Natural killer cell (primary cell): Measurements from ENCODE around the gene GABBR2. TPM values are rescaled to one million over a fixed set of nuclear protein-coding genes. Genes with fewer than 3 reads are reported as not detected.

ENCODE experiments used
- ATAC-seq, 3 donors: fragments of 150-1000 bp in 2 of 3; fragments of 200-7000 bp in 1 of 3; cut with Tn5 transposase; 1 replicate in 1 of 3; 2 replicates in 2 of 3; pipeline ENCODE4 v1.10.0; 2021; ENCODE audit warnings: mild to moderate bottlenecking in 2 of 3, moderate library complexity in 2 of 3
- DNase-seq, 2 donors: peaks; one replicate each; pipeline versions ENCODE4 v3.0.0 to v3.0.0-alpha.2; 2013 to 2021; ENCODE audit warnings: mixed read lengths in 1 of 2
- H3K27ac ChIP-seq: one replicate; pipeline ENCODE4 v1.5.1; 2013; ENCODE audit warnings: mild to moderate bottlenecking, low read length
- H3K27me3 ChIP-seq: one replicate; pipeline ENCODE4 v1.6.1; 2013; ENCODE audit warnings: low read length; ENCODE audit not compliant: control insufficient read depth, insufficient read depth
- H3K36me3 ChIP-seq: one replicate; pipeline ENCODE4 v1.6.1; 2013; ENCODE audit warnings: low read length; ENCODE audit not compliant: control insufficient read depth, insufficient read depth
- H3K4me1 ChIP-seq: one replicate; pipeline ENCODE4 v1.6.1; 2013; ENCODE audit warnings: low read length; ENCODE audit not compliant: control insufficient read depth, insufficient read depth
- H3K4me3 ChIP-seq: one replicate; pipeline ENCODE4 v1.5.1; 2013; ENCODE audit warnings: low read length
- H3K9me3 ChIP-seq: one replicate; pipeline ENCODE4 v1.6.1; 2013; ENCODE audit warnings: low read length; ENCODE audit not compliant: control insufficient read depth, insufficient read depth
- H3K27ac Mint-ChIP-seq, 2 donors: one replicate each; pipeline ENCODE4 v1.8.0; 2022; ENCODE audit warnings: mild to moderate bottlenecking in 2 of 2, mixed read lengths in 2 of 2, moderate library complexity in 1 of 2
- H3K27me3 Mint-ChIP-seq, 2 donors: one replicate each; pipeline ENCODE4 v1.8.0; 2022; ENCODE audit warnings: low read depth in 2 of 2, mixed read lengths in 2 of 2
- H3K36me3 Mint-ChIP-seq: one replicate; pipeline ENCODE4 v1.8.0; 2022; ENCODE audit warnings: mixed read lengths
- H3K4me1 Mint-ChIP-seq, 2 donors: one replicate each; pipeline ENCODE4 v1.8.0; 2022; ENCODE audit warnings: mixed read lengths in 2 of 2
- H3K4me3 Mint-ChIP-seq: one replicate; pipeline ENCODE4 v1.8.0; 2022; ENCODE audit warnings: mild to moderate bottlenecking, moderate library complexity, mixed read lengths
- H3K9me3 Mint-ChIP-seq, 2 donors: one replicate each; pipeline ENCODE4 v1.8.0; 2022; ENCODE audit warnings: mixed read lengths in 2 of 2
- CTCF ChIP-seq: fragments of 200-600 bp; IDR thresholded peaks from one replicate; pipeline ENCODE4 v1.8.0; 2022; ENCODE audit warnings: antibody characterized with exemption
- WGBS: methylation state at CpG from one replicate; pipeline ENCODE4 v1.1.7; 2013; ENCODE audit warnings: missing lambda C conversion rate; ENCODE audit not compliant: insufficient coverage; 5-methylcytosine and 5-hydroxymethylcytosine counted together
- intact Hi-C: fragments of 100-400 bp; cut with micrococcal nuclease; formaldehyde crosslinking; loops from one replicate; pipeline ENCODE4 v1.14.2; 2022
- total RNA-seq, 4 donors: library from RNA; stranded (reverse); fragments of 120-200 nt in 1 of 4; gene quantifications; one replicate each; pipeline versions ENCODE4 v1.2.3 to v1.2.4, GENCODE V29; 2013 to 2022

Gene GABBR2
- total RNA-seq, 3 donors from 2014 or later (not counting 1 experiment from before 2014, with no cell fraction given) = not detected

GRCh38 chr9:98500337-98500919 lies 208.3 kb downstream of the GABBR2 start:
- no peak overlapping the region for H3K4me3 ChIP-seq
- no peak overlapping the region for H3K27ac ChIP-seq
- H3K36me3 Mint-ChIP-seq = no peaks in the 10 kb centered on the region
- no peaks in the 10 kb centered on the region for H3K4me1 Mint-ChIP-seq
- DNase-seq (no peak), ATAC-seq (no peak)
- H3K27me3 ChIP-seq = no peaks in the 10 kb centered on the region
- H3K9me3 Mint-ChIP-seq = no peaks in the 10 kb centered on the region
- no peak for TF ChIP-seq CTCF
- 83% methylated on average over 7 of the region's 7 CpGs for WGBS
- intact Hi-C loops = no loop called here
- H3K4me1 ChIP-seq = no peaks in the 10 kb centered on the region
- no peak overlapping the region for H3K27ac Mint-ChIP-seq
- H3K4me3 Mint-ChIP-seq = no peak overlapping the region
- no peaks in the 10 kb centered on the region for H3K36me3 ChIP-seq
- H3K27me3 Mint-ChIP-seq = peaks cover 15 to 34% of the 10 kb centered on the region in 2 donors
- no peaks in the 10 kb centered on the region for H3K9me3 ChIP-seq

- Histone ChIP-seq H3K4me1 (no peaks in the 10 kb centered on the region), H3K9me3 (no peaks in the 10 kb centered on the region), H3K27ac (no peak overlapping the region), H3K36me3 (no peaks in the 10 kb centered on the region), H3K27me3 (no peaks in the 10 kb centered on the region), H3K4me3 (no peak overlapping the region)
- intact Hi-C loops = no loop called here
- DNase-seq = no peak
- TF ChIP-seq CTCF = no peak
- H3K27me3 Mint-ChIP-seq = peaks cover 20 to 42% of the 10 kb centered on the region in 2 donors
- no peaks in the 10 kb centered on the region for H3K9me3 Mint-ChIP-seq
- H3K4me1 Mint-ChIP-seq = no peaks in the 10 kb centered on the region
- no peaks in the 10 kb centered on the region for H3K36me3 Mint-ChIP-seq
- H3K4me3 Mint-ChIP-seq = no peak overlapping the region
- WGBS = 82% methylated on average over 3 of the region's 3 CpGs
- no peak overlapping the region for H3K27ac Mint-ChIP-seq
- no peak for ATAC-seq
These were observed 213.2 kb downstream of the GABBR2 start for GRCh38 chr9:98495530-98495929.

- Mint-ChIP-seq H3K9me3 (no peaks in the 10 kb centered on the region), H3K27me3 (peaks cover 16 to 42% of the 10 kb centered on the region in 2 donors), H3K4me1 (no peaks in the 10 kb centered on the region), H3K27ac (no peak overlapping the region), H3K4me3 (no peak overlapping the region), H3K36me3 (no peaks in the 10 kb centered on the region)
- no peaks in the 10 kb centered on the region for H3K4me1 ChIP-seq
- no peak for DNase-seq
- 58% methylated on average over 2 of the region's 2 CpGs for WGBS
- H3K27me3 ChIP-seq = no peaks in the 10 kb centered on the region
- H3K4me3 ChIP-seq = no peak overlapping the region
- no peak for TF ChIP-seq CTCF
- H3K9me3 ChIP-seq = no peaks in the 10 kb centered on the region
- ATAC-seq = no peak
- intact Hi-C loops = no loop called here
- no peak overlapping the region for H3K27ac ChIP-seq
- no peaks in the 10 kb centered on the region for H3K36me3 ChIP-seq
These were observed 213.9 kb downstream of the GABBR2 start for GRCh38 chr9:98494852-98495251.

- no peaks in the 10 kb centered on the region for H3K27me3 ChIP-seq
- H3K4me1 ChIP-seq = no peaks in the 10 kb centered on the region
- no peak for DNase-seq
- H3K27ac ChIP-seq = no peak overlapping the region
- no peak overlapping the region for H3K4me3 Mint-ChIP-seq
- no peak overlapping the region for H3K4me3 ChIP-seq
- no peaks in the 10 kb centered on the region for H3K9me3 ChIP-seq
- H3K9me3 Mint-ChIP-seq = no peaks in the 10 kb centered on the region
- H3K36me3 Mint-ChIP-seq = no peaks in the 10 kb centered on the region
- H3K36me3 ChIP-seq = no peaks in the 10 kb centered on the region
- no peaks in the 10 kb centered on the region for H3K4me1 Mint-ChIP-seq
- intact Hi-C loops = no loop called here
- no peak for ATAC-seq
- peaks cover 14 to 28% of the 10 kb centered on the region in 2 donors for H3K27me3 Mint-ChIP-seq
- no peak overlapping the region for H3K27ac Mint-ChIP-seq
- no peak for TF ChIP-seq CTCF
- WGBS = 79% methylated on average over 3 of the region's 3 CpGs
These were observed 216.9 kb downstream of the GABBR2 start for GRCh38 chr9:98491828-98492227.
